NOMO-1 treated with dmso at 0.1 percent for 144 hours (cell line): ENCODE data around the gene GAL.

Source experiments
- DNase-seq: peaks from one replicate; lab custom pipeline; 2025; ENCODE audit not compliant: unreplicated experiment; lab: John Stamatoyannopoulos, UW

GAL gene

GRCh38 chr11:68680541-68681231 is 3.7 kb upstream of the GAL start:
- no peak for DNase-seq

GRCh38 chr11:68682531-68682961 is 1.8 kb upstream of the GAL start:
- DNase-seq: no peak

- DNase-seq: no peak
Observed at GRCh38 chr11:68683121-68683520, 1.2 kb upstream of the GAL start.

GRCh38 chr11:68683536-68684384 is 584 bp upstream of the GAL start:
- DNase-seq: no peak

- DNase-seq: no peak
Observed at GRCh38 chr11:68685656-68686380, 1.5 kb downstream of the GAL start.

- no peak for DNase-seq
Observed at GRCh38 chr11:68686486-68686885, 2.1 kb downstream of the GAL start.

GRCh38 chr11:68687311-68687710 is 3.0 kb downstream of the GAL start:
- no peak for DNase-seq

GRCh38 chr11:68687986-68688385 is 3.6 kb downstream of the GAL start:
- DNase-seq: no peak

GRCh38 chr11:68688881-68689280 is 4.5 kb downstream of the GAL start:
- DNase-seq: no peak

GRCh38 chr11:68689737-68690625 is 5.6 kb downstream of the GAL start:
- DNase-seq: no peak

- no peak for DNase-seq
Observed at GRCh38 chr11:68690671-68691401, 6.5 kb downstream of the GAL start.

GRCh38 chr11:68691402-68691784 is 7.0 kb downstream of the GAL start:
- DNase-seq: no peak

GRCh38 chr11:68692115-68692514 is 7.8 kb downstream of the GAL start:
- DNase-seq: no peak

GRCh38 chr11:68692871-68693483 is 8.6 kb downstream of the GAL start:
- DNase-seq: no peak

- DNase-seq: no peak
Observed at GRCh38 chr11:68693484-68693882, 9.1 kb downstream of the GAL start.

- DNase-seq: no peak
Observed at GRCh38 chr11:68694431-68695297, 10.3 kb downstream of the GAL start.

- DNase-seq: no peak
Observed at GRCh38 chr11:68695531-68695930, 11.2 kb downstream of the GAL start.

- DNase-seq: no peak
Observed at GRCh38 chr11:68698993-68699392, 14.6 kb downstream of the GAL start.

- no peak for DNase-seq
Observed at GRCh38 chr11:68704887-68705286, 20.5 kb downstream of the GAL start.
